ENCODE measurements around the gene SLC26A8.

DNA sequence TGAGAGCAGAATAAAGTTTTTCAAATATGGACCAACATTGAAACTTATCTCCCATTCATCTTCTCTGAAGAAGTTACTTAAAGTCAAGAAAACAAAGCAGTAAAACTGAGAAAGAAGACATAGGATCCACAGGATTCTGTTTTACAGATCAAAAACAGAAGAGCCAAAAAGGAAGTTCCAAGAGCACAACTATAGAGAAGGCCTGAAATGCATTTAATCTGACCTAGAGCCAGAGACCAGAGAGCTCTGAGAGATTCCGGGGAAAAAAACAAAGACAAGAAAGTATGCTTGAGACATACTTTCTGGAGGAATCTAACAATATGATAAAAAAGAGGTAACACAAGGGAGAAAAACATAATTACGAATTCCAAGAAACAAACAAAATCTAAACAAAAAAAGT, 129.7 kb downstream of the SLC26A8 start:
- no peak for TF ChIP-seq CTCF (IDR thresholded peaks at IDR 0.05; ENCODE audit: insufficient read depth, low read depth, low read length)
- TF ChIP-seq EZH2 (IDR thresholded peaks at IDR 0.05; ENCODE audit: insufficient read depth, low read length), result no peak
